ENCODE results near the gene PRKG1. TPM values are rescaled to one million over a fixed set of nuclear protein-coding genes. Genes with fewer than 3 reads are reported as not detected.
A peak's percentile ranks its signal among the peaks of the same experiment; 100 is the strongest.

The PRKG1 gene
- total and polyA plus RNA-seq, 2 experiments from 2014 or later: 10.7 to 21.8 TPM

DNA sequence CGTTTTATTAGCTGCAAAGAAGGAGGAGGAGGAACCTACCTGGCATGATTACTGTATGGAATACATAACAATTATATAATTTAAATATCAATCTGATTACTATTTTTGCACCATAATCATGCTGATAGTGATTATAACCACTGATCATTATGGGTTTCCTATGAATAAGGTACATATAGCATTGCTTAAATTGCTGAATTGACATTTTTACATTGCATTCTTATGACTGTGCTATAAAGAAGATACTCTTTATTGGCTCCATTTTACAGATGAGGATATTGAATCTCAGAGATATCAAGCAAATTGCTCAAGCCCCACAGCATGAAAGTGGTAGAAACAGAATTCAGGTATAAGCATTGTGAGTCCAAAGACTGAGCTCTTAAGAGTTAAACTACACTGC lies 1262.9 kb downstream of the PRKG1 start:
- no peak for DNase-seq
- no peak overlapping the region for H2AFZ ChIP-seq
- TF ChIP-seq EZH2 (IDR thresholded peaks at IDR 0.05; ENCODE audit: insufficient read depth, poor library complexity, severe bottlenecking) (no peak), EZH2phosphoT487 (IDR thresholded peaks at IDR 0.05; ENCODE audit: insufficient read depth, low read depth) (no peak)
- H3K27ac ChIP-seq: no peak overlapping the region
- no peaks in the 10 kb centered on the region for H3K79me2 ChIP-seq (ENCODE audit: insufficient read depth)
- H3K4me2 ChIP-seq (ENCODE audit: unreplicated experiment): no peak overlapping the region
- WGBS, 2 experiments (ENCODE audit: low coverage in 1 of 2, low lambda C conversion rate in 2 of 2, missing lambda C conversion rate in 2 of 2): 100% methylated on average over 1 of the region's 1 CpG
- no peak overlapping the region for H3K9ac ChIP-seq
- peaks cover 26% of the 10 kb centered on the region for H3K4me1 ChIP-seq (ENCODE audit: insufficient read depth)
- H3K9me2 ChIP-seq (ENCODE audit: insufficient read depth): no peaks in the 10 kb centered on the region
- H4K20me1 ChIP-seq (ENCODE audit: insufficient read depth): no peaks in the 10 kb centered on the region
- no peaks in the 10 kb centered on the region for H3K27me3 ChIP-seq (replicated peaks; ENCODE audit: insufficient read depth)
- H3F3A ChIP-seq (ENCODE audit: insufficient read depth): peaks cover 8% of the 10 kb centered on the region; the same call in 1 of the 2 replicates
- in situ Hi-C loops (cut with MboI): no loop called here
- H3K9me3 ChIP-seq (ENCODE audit: low read depth): no peaks in the 10 kb centered on the region
- H3K36me3 ChIP-seq (ENCODE audit: low read depth): no peaks in the 10 kb centered on the region
- H3K4me3 ChIP-seq: no peak overlapping the region

DNA sequence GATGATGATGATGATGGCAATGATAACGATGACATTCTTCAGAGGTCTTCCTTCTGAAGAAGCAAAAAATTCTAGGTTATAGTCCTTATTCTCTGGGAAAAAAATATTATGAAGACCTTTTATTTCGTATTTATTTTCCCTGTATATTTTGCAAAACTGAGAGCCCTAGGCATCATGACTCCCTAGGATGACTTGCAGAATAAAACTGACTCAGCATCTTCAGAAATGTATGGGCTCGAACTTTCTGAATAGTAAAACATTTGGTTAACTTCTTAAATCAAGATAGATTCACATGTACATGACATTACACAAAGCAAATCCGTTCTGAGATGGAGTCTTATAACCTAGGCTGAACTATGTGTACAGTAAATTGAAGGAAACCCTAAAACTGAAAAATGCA lies 1269.2 kb downstream of the PRKG1 start:
- Histone ChIP-seq H3K27ac (no peak overlapping the region), H3K4me2 (ENCODE audit: unreplicated experiment) (no peak overlapping the region), H3K9me2 (ENCODE audit: insufficient read depth) (no peaks in the 10 kb centered on the region), H3F3A (ENCODE audit: insufficient read depth) (no peaks in the 10 kb centered on the region), H3K79me2 (ENCODE audit: insufficient read depth) (no peaks in the 10 kb centered on the region), H3K4me3 (no peak overlapping the region), H3K9ac (no peak overlapping the region), H3K4me1 (ENCODE audit: insufficient read depth) (no peaks in the 10 kb centered on the region), H3K9me3 (ENCODE audit: low read depth) (no peaks in the 10 kb centered on the region), H4K20me1 (ENCODE audit: insufficient read depth) (no peaks in the 10 kb centered on the region), H3K36me3 (ENCODE audit: low read depth) (no peaks in the 10 kb centered on the region), H2AFZ (no peak overlapping the region), H3K27me3 (replicated peaks; ENCODE audit: insufficient read depth) (no peaks in the 10 kb centered on the region)
- in situ Hi-C loops (cut with MboI): no loop called here
- TF ChIP-seq EZH2phosphoT487 (IDR thresholded peaks at IDR 0.05; ENCODE audit: insufficient read depth, low read depth) (no peak), EZH2 (IDR thresholded peaks at IDR 0.05; ENCODE audit: insufficient read depth, poor library complexity, severe bottlenecking) (no peak)
- no peak for DNase-seq
- 95 to 98% methylated on average over 4 of the region's 4 CpGs for WGBS, 2 experiments (ENCODE audit: low coverage in 1 of 2, low lambda C conversion rate in 2 of 2, missing lambda C conversion rate in 2 of 2)

DNA sequence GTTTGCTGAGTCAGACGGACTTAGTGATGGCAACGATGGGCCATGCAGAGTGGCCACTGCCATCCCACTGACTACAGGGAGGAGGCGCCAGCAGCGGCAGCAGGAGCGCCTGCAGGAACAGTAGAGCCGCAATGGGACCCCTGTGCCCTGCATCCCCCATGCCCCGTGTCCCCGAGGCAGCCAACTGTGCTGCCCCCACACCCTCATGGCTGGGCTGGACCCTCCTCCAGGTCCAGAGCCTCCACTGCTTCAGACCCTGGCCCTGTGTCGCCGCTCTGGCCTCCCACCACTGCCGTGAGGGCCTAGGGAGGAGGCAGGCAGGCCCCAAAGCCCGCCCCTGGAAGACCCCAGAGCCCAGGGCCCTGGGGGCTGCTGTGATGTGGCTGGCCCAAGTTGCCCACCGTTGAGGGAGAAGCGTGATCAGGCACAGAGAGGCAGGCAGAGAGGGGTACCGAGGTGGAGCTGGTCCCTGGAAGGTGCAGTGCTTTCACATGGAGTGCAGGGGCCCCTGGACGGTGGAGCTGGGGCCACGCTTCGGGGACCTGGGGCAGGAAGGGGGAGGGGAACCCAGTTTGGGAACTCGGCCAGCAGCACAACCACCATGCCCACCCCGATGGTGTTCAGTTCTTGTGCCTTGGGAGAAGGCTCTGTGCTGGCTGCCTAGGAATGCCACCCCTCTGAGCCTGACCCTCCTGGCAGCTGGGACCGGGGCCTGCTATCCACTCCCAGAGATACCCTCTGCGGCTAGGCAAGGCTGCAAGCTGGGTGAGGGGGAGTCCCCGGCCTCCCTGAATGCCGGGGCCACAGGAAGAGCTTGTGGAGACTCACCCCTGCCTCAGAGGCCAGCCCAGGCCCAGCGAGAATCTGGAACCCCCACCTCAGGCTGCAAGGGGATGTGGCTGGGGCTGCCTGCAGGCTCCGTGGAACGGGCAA lies 1272.4 kb downstream of the PRKG1 start:
- no peaks in the 10 kb centered on the region for H3K79me2 ChIP-seq (ENCODE audit: insufficient read depth)
- no peak for DNase-seq
- H3K4me3 ChIP-seq: no peak overlapping the region
- H3K9ac ChIP-seq: no peak overlapping the region
- H3K4me1 ChIP-seq (ENCODE audit: insufficient read depth): peaks cover 13% of the 10 kb centered on the region
- WGBS, 2 experiments (ENCODE audit: low coverage in 1 of 2, low lambda C conversion rate in 2 of 2, missing lambda C conversion rate in 2 of 2): 89 to 91% methylated on average over 20 to 26 of the region's 27 CpGs
- H3K9me3 ChIP-seq (ENCODE audit: low read depth): no peaks in the 10 kb centered on the region
- H4K20me1 ChIP-seq (ENCODE audit: insufficient read depth): no peaks in the 10 kb centered on the region
- in situ Hi-C loops (cut with MboI): no loop called here
- TF ChIP-seq EZH2 (IDR thresholded peaks at IDR 0.05; ENCODE audit: insufficient read depth, poor library complexity, severe bottlenecking) (no peak), EZH2phosphoT487 (IDR thresholded peaks at IDR 0.05; ENCODE audit: insufficient read depth, low read depth) (no peak)
- no peak overlapping the region for H2AFZ ChIP-seq
- H3K36me3 ChIP-seq (ENCODE audit: low read depth): no peaks in the 10 kb centered on the region
- H3F3A ChIP-seq (ENCODE audit: insufficient read depth): no peaks in the 10 kb centered on the region
- H3K9me2 ChIP-seq (ENCODE audit: insufficient read depth): no peaks in the 10 kb centered on the region
- no peak overlapping the region for H3K27ac ChIP-seq
- H3K4me2 ChIP-seq (ENCODE audit: unreplicated experiment): no peak overlapping the region
- no peaks in the 10 kb centered on the region for H3K27me3 ChIP-seq (replicated peaks; ENCODE audit: insufficient read depth)

DNA sequence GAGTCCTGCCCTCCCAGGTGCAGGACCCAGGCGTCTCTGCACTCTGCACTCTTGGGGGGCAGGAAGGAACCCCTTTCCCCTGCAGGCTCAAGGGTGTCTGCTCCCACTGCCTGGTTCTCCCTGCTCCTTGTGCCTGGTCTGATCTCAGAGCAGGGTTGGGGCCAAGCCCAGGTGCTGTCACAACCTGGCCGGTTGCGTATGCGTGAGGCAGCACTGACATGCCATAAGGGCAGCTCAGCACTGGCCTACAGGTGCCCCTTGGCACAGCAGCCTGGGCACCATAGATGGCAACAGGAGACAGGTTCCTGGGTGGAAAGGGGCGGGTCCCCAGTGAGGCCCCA lies 1273.0 kb downstream of the PRKG1 start:
- no peaks in the 10 kb centered on the region for H3K27me3 ChIP-seq (replicated peaks; ENCODE audit: insufficient read depth)
- H3K4me3 ChIP-seq: no peak overlapping the region
- no peaks in the 10 kb centered on the region for H4K20me1 ChIP-seq (ENCODE audit: insufficient read depth)
- H3K79me2 ChIP-seq (ENCODE audit: insufficient read depth): no peaks in the 10 kb centered on the region
- DNase-seq: no peak
- no peak overlapping the region for H3K27ac ChIP-seq
- in situ Hi-C loops (cut with MboI): no loop called here
- no peaks in the 10 kb centered on the region for H3K9me3 ChIP-seq (ENCODE audit: low read depth)
- TF ChIP-seq EZH2 (IDR thresholded peaks at IDR 0.05; ENCODE audit: insufficient read depth, poor library complexity, severe bottlenecking) (no peak), EZH2phosphoT487 (IDR thresholded peaks at IDR 0.05; ENCODE audit: insufficient read depth, low read depth) (no peak)
- 87 to 95% methylated on average over 5 of the region's 5 CpGs for WGBS, 2 experiments (ENCODE audit: low coverage in 1 of 2, low lambda C conversion rate in 2 of 2, missing lambda C conversion rate in 2 of 2)
- no peak overlapping the region for H3K4me2 ChIP-seq (ENCODE audit: unreplicated experiment)
- no peaks in the 10 kb centered on the region for H3K9me2 ChIP-seq (ENCODE audit: insufficient read depth)
- no peaks in the 10 kb centered on the region for H3K36me3 ChIP-seq (ENCODE audit: low read depth)
- peaks cover 3% of the 10 kb centered on the region; the same call in 1 of the 2 replicates for H3F3A ChIP-seq (ENCODE audit: insufficient read depth)
- no peak overlapping the region for H2AFZ ChIP-seq
- peaks cover 19% of the 10 kb centered on the region for H3K4me1 ChIP-seq (ENCODE audit: insufficient read depth)
- H3K9ac ChIP-seq: no peak overlapping the region

MicroRNAs within 50 kb of the gene (microRNA counts, 767-probe panel; counts per million panel counts)
- 447 counts per million, percentile 86 among the panel's probes with 10 or more counts for microRNA hsa-miR-605

Small RNA genes lying within 50 kb of the gene (microRNA-seq; reads per million reads assigned to microRNA genes)
- gene MIR605 (ENCODE audit: borderline number of aligned reads): 16.9 reads per million, percentile 26 among the genes with 10 or more reads in this experiment

Small RNA genes lying within 50 kb of the gene (small RNA-seq; reads per million reads assigned to genes)
- not detected for gene MIR605 (ENCODE audit: low read depth, low replicate concordance)

Other genes starting within 250 kb of the PRKG1 start
- gene A1CF, start 188.9 kb upstream of the PRKG1 start, total RNA-seq (2014; rRNA removed; shearing (Covaris generic)): not detected in 2 replicates
- gene A1CF, start 188.9 kb upstream of the PRKG1 start, polyA plus RNA-seq (2016; fragmentation: Nextera tagmentation; extraction: Ambion mirVana): not detected in 2 replicates

All from GM23248 (cell line).